OCI-LY7 (cell line): ENCODE data around the gene CNTRL.

ENCODE experiments used
- EZH2phosphoT487 ChIP-seq: fragments of 200-600 bp; sonication (generic); IDR thresholded peaks from 2 replicates; pipeline ENCODE4 v1.6.1; 2018; ENCODE audit warnings: low read depth, borderline replicate concordance, mild to moderate bottlenecking, mixed run types, antibody characterized with exemption, low read length, moderate library complexity, mixed read lengths
- TF ChIP-seq, protein P1 (sequence below): fragments of 200-600 bp; sonication (generic); conservative IDR thresholded peaks from 2 replicates; pipeline ENCODE4 v1.5.1; 2014; ENCODE audit warnings: mild to moderate bottlenecking, antibody characterized with exemption, low read length, moderate library complexity, mixed read lengths

GRCh38 chr9:121192959-121193640 lies 118.3 kb downstream of the CNTRL start:
- TF ChIP-seq, protein P1, sequence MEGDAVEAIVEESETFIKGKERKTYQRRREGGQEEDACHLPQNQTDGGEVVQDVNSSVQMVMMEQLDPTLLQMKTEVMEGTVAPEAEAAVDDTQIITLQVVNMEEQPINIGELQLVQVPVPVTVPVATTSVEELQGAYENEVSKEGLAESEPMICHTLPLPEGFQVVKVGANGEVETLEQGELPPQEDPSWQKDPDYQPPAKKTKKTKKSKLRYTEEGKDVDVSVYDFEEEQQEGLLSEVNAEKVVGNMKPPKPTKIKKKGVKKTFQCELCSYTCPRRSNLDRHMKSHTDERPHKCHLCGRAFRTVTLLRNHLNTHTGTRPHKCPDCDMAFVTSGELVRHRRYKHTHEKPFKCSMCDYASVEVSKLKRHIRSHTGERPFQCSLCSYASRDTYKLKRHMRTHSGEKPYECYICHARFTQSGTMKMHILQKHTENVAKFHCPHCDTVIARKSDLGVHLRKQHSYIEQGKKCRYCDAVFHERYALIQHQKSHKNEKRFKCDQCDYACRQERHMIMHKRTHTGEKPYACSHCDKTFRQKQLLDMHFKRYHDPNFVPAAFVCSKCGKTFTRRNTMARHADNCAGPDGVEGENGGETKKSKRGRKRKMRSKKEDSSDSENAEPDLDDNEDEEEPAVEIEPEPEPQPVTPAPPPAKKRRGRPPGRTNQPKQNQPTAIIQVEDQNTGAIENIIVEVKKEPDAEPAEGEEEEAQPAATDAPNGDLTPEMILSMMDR, result no peak
- no peak for TF ChIP-seq EZH2phosphoT487
